Left lung (tissue), 14 donors: ENCODE results near the gene LSM5. TPM values are rescaled to one million over a fixed set of nuclear protein-coding genes. Genes with fewer than 3 reads are reported as not detected.
A peak's percentile ranks its signal among the peaks of the same experiment; 100 is the strongest.

ENCODE experiments used
- ATAC-seq: fragments of 200-7000 bp; cut with Tn5 transposase; one replicate; pipeline ENCODE4 v1.9.1; 2020; ENCODE audit warnings: moderate library complexity
- DNase-seq, 4 donors: peaks; one replicate each; pipeline ENCODE4 v3.0.0-alpha.2; 2013 to 2020
- H3K27ac ChIP-seq, 2 donors: fragments of 200-600 bp; sonication (generic) in 1 of 2; one replicate each; pipeline versions ENCODE4 v1.5.0 to v1.8.0; 2020 to 2021
- H3K27me3 ChIP-seq, 2 donors: fragments of 200-600 bp; sonication (generic) in 1 of 2; one replicate each; pipeline versions ENCODE4 v1.5.0 to v1.8.0; 2020 to 2021
- H3K36me3 ChIP-seq, 2 donors: fragments of 200-600 bp; sonication (generic) in 1 of 2; one replicate each; pipeline versions ENCODE4 v1.5.0 to v1.8.0; 2020 to 2021
- H3K4me1 ChIP-seq, 2 donors: fragments of 200-600 bp; one replicate each; pipeline ENCODE4 v1.8.0; 2021
- H3K4me3 ChIP-seq, 2 donors: fragments of 200-600 bp; sonication (generic) in 1 of 2; one replicate each; pipeline versions ENCODE4 v1.5.0 to v1.8.0; 2020 to 2021; ENCODE audit warnings: mild to moderate bottlenecking in 1 of 2
- H3K9me3 ChIP-seq, 2 donors: fragments of 200-600 bp; sonication (generic) in 1 of 2; one replicate each; pipeline versions ENCODE4 v1.5.0 to v1.8.0; 2020 to 2021
- CTCF ChIP-seq, 2 donors: fragments of 200-600 bp; sonication (generic) in 1 of 2; IDR thresholded peaks; one replicate each; pipeline versions ENCODE4 v1.5.0 to v1.8.0; 2021; ENCODE audit warnings: antibody characterized with exemption in 2 of 2
- intact Hi-C, 2 donors: fragments of 100-400 bp; cut with DNase I; formaldehyde crosslinking; loops; one replicate each; pipeline versions ENCODE4 v1.11.2 to v1.14.2; 2022
- long read RNA-seq, 12 donors: library from polyadenylated mRNA in 2 of 12; unstranded in 2 of 12; transcript quantifications; one replicate each; pipeline ENCODE4 v2.0.0 and lab custom pipeline, GENCODE V29; 2019 to 2026
- polyA plus RNA-seq, 6 donors: library from polyadenylated mRNA; unstranded; fragments of 120-200 nt; gene quantifications; one replicate each; pipeline ENCODE4 v1.2.1, GENCODE V29; 2013; ENCODE audit not compliant: insufficient read length in 6 of 6
- total RNA-seq, 2 donors: library from RNA; stranded (reverse); fragmentation: NEBNext Ultra II Directional; extraction: Animal tissue kit (Norgen Biotek cat#: 25700); gene quantifications; one replicate each; pipeline ENCODE4 v1.2.1, GENCODE V29; 2021
- donor health status: DM: no; HTN: yes; CAD: no.
- donor health status: DM: no; HTN: no; CAD: no.

LSM5 gene
- total RNA-seq (10 to 100 TPM; 39.4 to 44.9 TPM), polyA plus RNA-seq (10 to 100 TPM; 66.4 to 90.0 (median 75.5) TPM)
- long read RNA-seq, donor 1, transcript LSM5-208 (5 exons, 2,258 nt) = major isoform, 102 of 130 reads
- long read RNA-seq, donor 1, partial matches to known transcripts = 10 of 130 reads
- long read RNA-seq, donor 1, other reads (novel, unspliced or antisense) = 10 of 130 reads
- long read RNA-seq, donor 2, transcript LSM5-208 (5 exons, 2,258 nt) = major isoform, 61 of 81 reads
- long read RNA-seq, donor 2, transcript LSM5-204 (5 exons, 740 nt) = minor isoform, 5 of 81 reads
- long read RNA-seq, donor 2, partial matches to known transcripts = 10 of 81 reads
- long read RNA-seq, donor 2, other reads (novel, unspliced or antisense) = 0 of 81 reads
- long read RNA-seq, donor 3, transcript LSM5-208 (5 exons, 2,258 nt) = major isoform, 60 of 71 reads
- long read RNA-seq, donor 3, partial matches to known transcripts = 5 of 71 reads
- long read RNA-seq, donor 3, other reads (novel, unspliced or antisense) = 0 of 71 reads
- long read RNA-seq, donor 4, transcript LSM5-208 (5 exons, 2,258 nt) = major isoform, 34 of 41 reads
- long read RNA-seq, donor 4, partial matches to known transcripts = 2 of 41 reads
- long read RNA-seq, donor 4, other reads (novel, unspliced or antisense) = 3 of 41 reads
- long read RNA-seq, donor 5, transcript LSM5-208 (5 exons, 2,258 nt) = major isoform, 65 of 82 reads
- long read RNA-seq, donor 5, partial matches to known transcripts = 7 of 82 reads
- long read RNA-seq, donor 5, other reads (novel, unspliced or antisense) = 5 of 82 reads
- long read RNA-seq, donor 6, transcript LSM5-208 (5 exons, 2,258 nt) = major isoform, 95 of 120 reads
- long read RNA-seq, donor 6, partial matches to known transcripts = 13 of 120 reads
- long read RNA-seq, donor 6, other reads (novel, unspliced or antisense) = 7 of 120 reads
- long read RNA-seq, donor 7, transcript LSM5-208 (5 exons, 2,258 nt) = major isoform, 32 of 44 reads
- long read RNA-seq, donor 7, partial matches to known transcripts = 5 of 44 reads
- long read RNA-seq, donor 7, other reads (novel, unspliced or antisense) = 0 of 44 reads
- long read RNA-seq, donor 8, transcript LSM5-204 (5 exons, 740 nt) = minor isoform, 5 of 37 reads
- long read RNA-seq, donor 8, transcript LSM5-208 (5 exons, 2,258 nt) = major isoform, 31 of 37 reads
- long read RNA-seq, donor 8, partial matches to known transcripts = 0 of 37 reads
- long read RNA-seq, donor 8, other reads (novel, unspliced or antisense) = 0 of 37 reads
- long read RNA-seq, donor 9, partial matches to known transcripts = 0 of 1 reads
- long read RNA-seq, donor 9, other reads (novel, unspliced or antisense) = 0 of 1 reads
- long read RNA-seq, donor 10, transcript LSM5-208 (5 exons, 2,258 nt) = major isoform, 38 of 42 reads
- long read RNA-seq, donor 10, partial matches to known transcripts = 0 of 42 reads
- long read RNA-seq, donor 10, other reads (novel, unspliced or antisense) = 1 of 42 reads
- long read RNA-seq, donor 11, transcript LSM5-208 (5 exons, 2,258 nt) = major isoform, 30 of 36 reads
- long read RNA-seq, donor 11, partial matches to known transcripts = 0 of 36 reads
- long read RNA-seq, donor 11, other reads (novel, unspliced or antisense) = 0 of 36 reads
- long read RNA-seq, donor 12, transcript LSM5-208 (5 exons, 2,258 nt) = major isoform, 49 of 53 reads
- long read RNA-seq, donor 12, partial matches to known transcripts = 0 of 53 reads
- long read RNA-seq, donor 12, other reads (novel, unspliced or antisense) = 0 of 53 reads

- Histone ChIP-seq H3K9me3 (no peaks in the 10 kb centered on the region), H3K27ac (peak within 1 kb of the TSS; percentile 86 to 89), H3K36me3 (peaks cover 0 to 20% of the 10 kb centered on the region in 2 donors), H3K4me3 (peak within 1 kb of the TSS; percentile 73 to 76), H3K4me1 (peaks cover 3 to 25% of the 10 kb centered on the region in 2 donors), H3K27me3 (no peaks in the 10 kb centered on the region)
- no peak for TF ChIP-seq CTCF (IDR thresholded peaks at IDR 0.05)
- ATAC-seq = peak; percentile 87
- intact Hi-C loops = no loop called here
- peak; percentile 91 to 94 (median 94) for DNase-seq
These were observed at the start of gene LSM5 for GRCh38 chr7:32490127-32490796. TSS of gene LSM5 (minus strand) at chr7:32490380. CDS start at chr7:32490365, 15 bp downstream.

- peaks cover 0 to 8% of the 10 kb centered on the region in 2 donors for H3K4me1 ChIP-seq
- no peak overlapping the region for H3K4me3 ChIP-seq
- no peaks in the 10 kb centered on the region for H3K9me3 ChIP-seq
- DNase-seq (no peak), ATAC-seq (no peak)
- no peak overlapping the region for H3K27ac ChIP-seq
- intact Hi-C loops = no loop called here
- H3K27me3 ChIP-seq = no peaks in the 10 kb centered on the region
- H3K36me3 ChIP-seq = peaks cover 0 to 17% of the 10 kb centered on the region in 2 donors
- no peak for TF ChIP-seq CTCF (IDR thresholded peaks at IDR 0.05)
These were observed 49.2 kb upstream of the LSM5 start for GRCh38 chr7:32539366-32539765.

GRCh38 chr7:32537760-32538159 is 47.6 kb upstream of the LSM5 start:
- intact Hi-C loops = no loop called here
- TF ChIP-seq CTCF (IDR thresholded peaks at IDR 0.05) = no peak
- ATAC-seq = no peak
- Histone ChIP-seq H3K4me3 (no peak overlapping the region), H3K27me3 (no peaks in the 10 kb centered on the region), H3K9me3 (no peaks in the 10 kb centered on the region), H3K4me1 (peaks cover 0 to 18% of the 10 kb centered on the region in 2 donors), H3K27ac (no peak overlapping the region), H3K36me3 (peaks cover 0 to 2% of the 10 kb centered on the region in 2 donors)
- DNase-seq = no peak

- no peaks in the 10 kb centered on the region for H3K9me3 ChIP-seq
- TF ChIP-seq CTCF (IDR thresholded peaks at IDR 0.05) = no peak
- ATAC-seq (peak; percentile 19), DNase-seq (no peak)
- H3K36me3 ChIP-seq = peaks cover 0 to 5% of the 10 kb centered on the region in 2 donors
- H3K4me3 ChIP-seq = no peak overlapping the region
- H3K4me1 ChIP-seq = peaks cover 0 to 18% of the 10 kb centered on the region in 2 donors
- intact Hi-C loops = no loop called here
- H3K27ac ChIP-seq = peak overlapping the region in 1 of 2 donors; percentile 18
- H3K27me3 ChIP-seq = no peaks in the 10 kb centered on the region
These were observed 46.4 kb upstream of the LSM5 start for GRCh38 chr7:32536585-32536984.
